NOMO-1 treated with dmso at 0.1 percent for 144 hours (cell line): ENCODE data around the gene C3.

Experiments used
- DNase-seq: peaks from one replicate; lab custom pipeline; 2025; ENCODE audit not compliant: unreplicated experiment; lab: John Stamatoyannopoulos, UW

The C3 gene

DNA sequence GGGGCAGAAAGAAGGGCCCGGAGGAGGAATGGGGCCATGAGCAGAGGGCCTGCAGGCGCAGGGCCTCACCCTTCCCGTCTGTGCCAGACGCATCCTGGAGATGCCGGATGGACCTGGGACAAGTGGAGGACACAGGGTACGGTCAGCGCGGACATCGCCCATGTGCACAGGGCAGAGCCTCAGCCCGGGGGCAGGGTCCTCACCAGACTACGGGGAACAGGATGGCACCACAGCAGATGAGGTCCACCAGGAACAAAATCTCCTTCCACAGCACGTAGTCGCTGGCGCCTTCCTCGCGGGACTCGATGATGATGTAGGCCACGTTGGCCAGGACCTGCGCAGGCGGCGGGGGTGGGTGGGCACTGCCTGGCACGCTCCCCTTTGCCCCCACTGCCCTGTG is 11.4 kb upstream of the C3 start:
- DNase-seq: no peak

DNA sequence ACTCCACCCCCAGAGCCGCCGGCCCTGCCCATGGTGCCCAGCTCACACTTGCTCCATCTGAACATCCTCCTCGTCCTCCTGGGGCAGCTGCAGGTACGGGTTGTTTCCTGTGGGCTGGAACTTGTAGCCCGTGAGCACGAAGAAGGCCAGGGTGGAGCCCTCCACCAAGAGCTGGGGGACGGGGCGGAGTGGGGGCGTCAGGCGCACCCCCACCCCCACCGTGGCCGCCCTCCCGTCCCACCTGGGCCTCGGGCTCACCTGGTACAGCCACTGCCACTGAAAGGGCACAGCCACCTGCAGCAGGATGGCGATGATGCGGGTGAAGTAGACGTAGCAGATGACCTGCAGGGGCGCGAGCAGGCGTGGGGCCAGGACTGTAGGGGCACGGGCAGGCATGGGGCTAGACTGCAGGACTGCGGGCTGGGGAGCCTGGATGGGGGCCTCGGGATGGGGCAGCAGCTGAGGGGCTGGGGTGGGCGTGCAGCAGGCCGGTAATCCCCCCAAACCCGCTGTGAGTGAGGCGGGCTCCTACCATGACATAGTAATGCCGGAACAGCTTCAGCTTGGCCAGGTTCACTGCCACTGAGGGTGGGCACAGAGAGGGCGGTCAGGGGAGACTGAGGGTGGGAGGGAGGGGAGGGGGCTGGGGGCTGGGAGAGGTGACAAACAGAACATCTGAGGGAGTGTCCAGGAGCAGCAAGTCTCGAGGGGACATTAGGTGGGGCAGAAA is 10.7 kb upstream of the C3 start:
- DNase-seq: no peak

GRCh38 chr19:6730153-6730804 is 9.8 kb upstream of the C3 start:
- no peak for DNase-seq

- no peak for DNase-seq
These were observed 9.2 kb upstream of the C3 start for GRCh38 chr19:6729573-6730152.

DNA sequence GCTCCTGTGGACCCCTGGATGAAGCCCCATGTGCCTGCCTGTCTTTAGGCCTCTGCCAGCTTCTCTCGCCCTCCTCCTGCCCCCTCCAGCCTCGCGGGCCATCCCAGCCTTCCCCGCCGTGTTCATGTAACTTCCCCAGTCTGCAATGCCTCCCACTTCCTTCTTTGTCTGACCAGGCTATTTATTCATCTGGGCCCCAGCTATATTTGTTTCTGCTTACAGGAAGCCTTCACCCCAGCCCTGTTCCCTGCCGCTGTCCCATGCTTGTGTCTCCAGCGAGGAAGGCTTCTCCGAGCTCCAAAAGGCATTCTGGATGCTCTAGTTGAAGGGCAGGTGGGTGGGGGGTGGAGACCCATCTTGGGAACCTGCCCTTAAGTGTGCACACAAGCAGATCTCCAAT is 7.9 kb upstream of the C3 start:
- DNase-seq: peak; percentile 75

GRCh38 chr19:6725513-6726231 is 5.2 kb upstream of the C3 start:
- no peak for DNase-seq

GRCh38 chr19:6724631-6725492 is 4.4 kb upstream of the C3 start:
- DNase-seq: no peak

- peak; percentile 19 for DNase-seq
These were observed 3.3 kb upstream of the C3 start for GRCh38 chr19:6723738-6724137.

DNA sequence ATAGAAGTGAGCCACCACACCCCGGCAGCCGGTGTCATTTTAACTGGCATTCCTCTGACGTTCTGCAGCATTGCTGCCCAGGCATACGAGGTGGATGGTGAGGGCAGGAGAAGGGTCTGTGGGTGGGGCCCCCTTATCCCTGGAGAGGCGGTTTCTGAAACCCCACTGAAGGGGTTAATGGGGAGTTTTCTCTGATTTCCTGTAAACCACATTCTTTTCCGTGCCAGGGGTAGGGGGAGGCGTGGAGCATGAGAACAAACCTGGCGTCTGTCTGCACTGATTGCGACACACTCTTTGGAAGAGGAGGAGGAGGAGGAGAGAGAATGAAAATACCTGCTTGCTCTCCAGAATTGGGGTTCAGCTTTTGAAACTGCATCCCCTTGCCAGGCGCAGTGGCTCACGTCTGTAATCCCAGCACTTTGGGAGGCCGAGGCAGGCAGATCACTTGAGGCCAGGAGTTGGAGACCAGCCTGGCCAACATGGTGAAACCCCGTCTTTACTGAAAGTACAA is 2.7 kb upstream of the C3 start:
- no peak for DNase-seq

- no peak for DNase-seq
These were observed 1.3 kb upstream of the C3 start for GRCh38 chr19:6721773-6722172.

DNA sequence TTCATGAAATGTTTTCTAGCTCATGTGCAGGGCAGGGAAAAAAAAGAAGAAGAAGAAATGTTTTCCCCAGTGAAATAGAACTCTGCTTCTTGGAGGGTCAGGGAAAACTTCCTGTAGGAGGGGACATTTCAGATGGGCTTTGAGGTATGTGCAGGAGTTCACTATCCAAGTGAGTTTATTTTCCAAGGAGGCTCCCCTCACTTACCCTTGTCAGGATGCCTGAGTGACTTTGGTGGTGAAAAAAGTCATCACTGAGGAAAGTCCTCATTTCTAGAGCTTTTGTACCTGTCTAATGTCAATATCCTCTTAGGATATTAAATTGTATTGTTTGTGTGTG is 656 bp upstream of the C3 start:
- DNase-seq: no peak

DNA sequence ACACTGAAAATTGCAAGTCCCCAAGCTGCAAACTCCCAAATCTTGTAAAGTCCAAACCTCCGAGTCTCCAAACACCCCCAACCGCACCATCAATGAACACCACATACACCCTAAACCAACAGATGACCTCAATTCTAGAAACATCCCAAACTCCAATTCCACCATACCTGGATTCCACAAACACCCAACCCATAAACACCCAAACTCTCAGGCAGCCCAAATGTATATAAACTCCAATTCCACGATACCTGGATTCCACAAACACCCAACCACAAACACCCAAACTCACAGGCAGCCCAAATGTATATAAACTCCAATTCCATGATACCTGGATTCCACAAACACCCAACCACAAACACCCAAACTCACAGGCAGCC is 470 bp downstream of the C3 start:
- DNase-seq: no peak

- no peak for DNase-seq
These were observed 949 bp downstream of the C3 start for GRCh38 chr19:6719540-6719861.

DNA sequence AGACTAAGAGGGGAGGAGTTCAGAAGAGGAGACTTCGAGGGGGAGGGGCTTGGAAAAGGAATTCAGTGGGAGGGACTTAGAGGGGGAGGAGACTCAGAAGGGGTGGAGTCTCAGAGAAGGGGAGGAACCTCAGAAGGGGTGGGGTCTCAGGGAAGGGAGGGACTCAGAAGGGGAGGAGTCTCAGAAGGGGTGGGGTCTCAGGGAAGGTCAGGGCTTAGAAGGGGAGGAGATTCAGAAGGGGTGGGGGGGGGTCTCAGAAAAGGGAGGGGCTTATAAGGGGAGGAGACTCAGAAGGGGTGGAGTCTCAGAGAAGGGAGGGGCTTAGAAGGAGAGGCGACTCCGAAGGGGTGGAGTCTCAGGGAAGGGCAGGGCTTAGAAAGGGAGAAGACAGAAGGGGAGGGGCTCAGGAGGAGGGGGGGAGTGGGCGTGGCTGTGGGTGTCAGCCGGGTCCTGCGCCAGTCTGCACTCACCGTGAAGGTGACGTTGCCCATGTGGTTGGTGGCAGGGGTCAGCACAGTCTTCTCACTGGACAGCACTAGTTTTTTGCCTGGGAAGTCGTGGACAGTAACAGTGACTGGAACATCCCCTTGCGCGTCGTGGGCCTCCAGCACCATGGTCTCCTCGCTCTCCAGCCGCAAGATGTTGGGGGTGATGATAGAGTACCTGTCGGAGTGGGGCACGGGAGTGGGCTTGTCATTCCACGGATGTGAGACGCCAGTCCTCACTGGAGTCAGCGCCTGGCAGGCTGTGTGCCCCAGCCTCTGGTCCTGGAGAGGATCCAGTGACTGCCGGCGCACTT is 1.5 kb downstream of the C3 start:
- DNase-seq: no peak

GRCh38 chr19:6718111-6718740 is 2.2 kb downstream of the C3 start:
- no peak for DNase-seq

GRCh38 chr19:6717441-6717971 is 2.9 kb downstream of the C3 start:
- DNase-seq: no peak

- DNase-seq: no peak
These were observed 3.4 kb downstream of the C3 start for GRCh38 chr19:6717036-6717435.

GRCh38 chr19:6716610-6716970 is 3.9 kb downstream of the C3 start:
- DNase-seq: no peak

GRCh38 chr19:6714749-6715555 is 5.5 kb downstream of the C3 start:
- DNase-seq: no peak
